ENCODE results near the gene GBP6.
"Not testable (repeated sequence)": the region's sequence is repeated elsewhere in the genome, so short reads cannot be mapped to it uniquely, and the experiment has no call there.

DNA sequence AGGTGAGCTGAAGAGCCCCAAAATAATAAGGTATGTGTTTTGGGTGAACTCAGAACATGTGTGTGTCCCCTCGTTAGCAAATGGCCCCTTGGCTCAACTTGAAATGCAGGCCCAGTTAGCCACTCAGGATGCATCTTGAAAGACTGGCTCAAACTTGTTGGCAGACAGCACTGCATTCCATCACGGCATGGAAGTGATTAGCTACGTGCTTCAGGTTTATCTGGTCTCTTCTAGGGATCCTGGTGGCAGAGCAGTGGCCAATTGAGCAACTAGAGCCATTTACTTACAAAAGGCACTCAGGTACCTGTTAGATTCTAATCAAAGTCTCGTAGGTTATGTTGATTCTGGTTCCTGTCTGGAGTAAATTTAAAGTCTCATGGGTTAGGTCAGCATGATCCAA lies 65.8 kb downstream of the GBP6 start:
- TF ChIP-seq POLR2A, POLR2AphosphoS5, TAF1, POU2F2 (IDR thresholded peaks at IDR 0.05; ENCODE audit: low read depth, low read length): not testable (repeated sequence)
